BE2C (cell line): ENCODE data around the gene AGPAT2. TPM values are rescaled to one million over a fixed set of nuclear protein-coding genes. Genes with fewer than 3 reads are reported as not detected.

Experiments used
- DNase-seq: peaks from one replicate; pipeline ENCODE4 v3.0.0-alpha.2; 2020
- H3K27me3 ChIP-seq: fragments of 250-450 bp; sonication (Bioruptor Pico); 2 replicates; pipeline ENCODE4 v1.5.1; 2020; ENCODE audit warnings: mild to moderate bottlenecking
- H3K36me3 ChIP-seq: fragments of 250-450 bp; sonication (Bioruptor Pico); 2 replicates; pipeline ENCODE4 v1.5.1; 2020; ENCODE audit warnings: mild to moderate bottlenecking
- H3K4me1 ChIP-seq: fragments of 250-450 bp; sonication (Bioruptor Pico); 2 replicates; pipeline ENCODE4 v1.5.1; 2020
- H3K4me3 ChIP-seq: 2 replicates; pipeline ENCODE4 v1.5.1; 2011; ENCODE audit warnings: low read depth, low read length
- H3K9me3 ChIP-seq: fragments of 250-450 bp; sonication (Bioruptor Pico); 2 replicates; pipeline ENCODE4 v1.5.1; 2020
- polyA plus RNA-seq: library from polyadenylated mRNA; unstranded; fragments of >200 nt; gene quantifications from one replicate; pipeline ENCODE4 v1.2.1, GENCODE V29; 2012; ENCODE audit warnings: low read depth, missing spikeins; ENCODE audit not compliant: insufficient read length, insufficient read depth
- TF ChIP-seq, protein P1 (sequence below): IDR thresholded peaks from 2 replicates; pipeline ENCODE4 v1.5.1; 2012; ENCODE audit warnings: mild to moderate bottlenecking, low read depth, low read length

Gene AGPAT2
- 82.5 TPM for polyA plus RNA-seq

DNA sequence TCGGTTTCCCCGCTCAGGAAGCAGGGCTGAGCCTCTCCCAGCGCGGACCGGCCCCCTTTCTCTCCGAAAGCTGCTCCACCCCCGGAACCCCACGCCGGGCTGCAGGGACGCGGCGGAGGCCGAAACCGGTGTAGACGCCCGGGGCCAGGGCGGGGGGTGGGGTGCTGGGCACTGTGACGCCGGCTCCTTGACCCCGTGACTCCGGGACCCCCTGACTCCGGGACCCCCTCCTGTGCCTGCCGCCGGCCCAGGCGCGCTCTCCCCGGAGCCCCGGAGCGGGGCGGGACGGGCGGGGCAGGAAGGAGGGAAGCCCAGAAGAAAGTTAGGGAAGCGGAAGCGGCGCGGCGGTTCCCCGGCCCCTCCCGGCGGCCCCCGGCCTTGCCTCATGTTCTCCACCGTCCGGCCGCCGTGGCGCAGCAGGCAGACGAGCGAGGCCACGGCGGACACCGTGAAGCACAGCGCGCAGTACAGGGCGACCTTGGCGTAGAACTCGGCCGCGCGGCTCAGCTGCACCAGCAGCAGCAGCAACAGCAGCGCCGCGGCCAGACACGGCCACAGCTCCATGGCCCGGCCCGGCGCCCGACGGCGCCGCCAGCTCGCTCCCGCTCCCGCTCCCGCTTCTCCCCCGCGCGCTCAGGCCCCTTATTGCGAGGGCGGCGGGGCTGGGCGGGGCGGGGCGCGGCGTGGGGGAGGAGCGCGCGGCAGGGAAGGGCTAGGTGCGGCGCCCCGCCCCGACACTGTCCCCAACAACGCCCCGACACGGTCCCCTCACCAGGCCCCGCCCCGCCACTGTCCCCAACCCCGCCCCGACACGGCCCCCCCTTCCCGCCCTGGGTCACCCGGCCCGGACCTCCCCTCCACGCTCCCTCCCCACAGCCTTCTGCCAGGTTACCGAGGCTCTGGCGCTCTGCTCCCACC is at the start of gene AGPAT2:
AGPAT2 (minus strand) TSS at position 664 of the 918 bp plus-strand sequence; CDS start at position 564, 100 bp downstream.
- Histone ChIP-seq H3K9me3 (no peaks in the 10 kb centered on the region), H3K27me3 (no peaks in the 10 kb centered on the region), H3K4me1 (peaks cover 6% of the 10 kb centered on the region), H3K36me3 (no peaks in the 10 kb centered on the region), H3K4me3 (peak within 1 kb of the TSS; percentile 63)
- TF ChIP-seq, protein P1, sequence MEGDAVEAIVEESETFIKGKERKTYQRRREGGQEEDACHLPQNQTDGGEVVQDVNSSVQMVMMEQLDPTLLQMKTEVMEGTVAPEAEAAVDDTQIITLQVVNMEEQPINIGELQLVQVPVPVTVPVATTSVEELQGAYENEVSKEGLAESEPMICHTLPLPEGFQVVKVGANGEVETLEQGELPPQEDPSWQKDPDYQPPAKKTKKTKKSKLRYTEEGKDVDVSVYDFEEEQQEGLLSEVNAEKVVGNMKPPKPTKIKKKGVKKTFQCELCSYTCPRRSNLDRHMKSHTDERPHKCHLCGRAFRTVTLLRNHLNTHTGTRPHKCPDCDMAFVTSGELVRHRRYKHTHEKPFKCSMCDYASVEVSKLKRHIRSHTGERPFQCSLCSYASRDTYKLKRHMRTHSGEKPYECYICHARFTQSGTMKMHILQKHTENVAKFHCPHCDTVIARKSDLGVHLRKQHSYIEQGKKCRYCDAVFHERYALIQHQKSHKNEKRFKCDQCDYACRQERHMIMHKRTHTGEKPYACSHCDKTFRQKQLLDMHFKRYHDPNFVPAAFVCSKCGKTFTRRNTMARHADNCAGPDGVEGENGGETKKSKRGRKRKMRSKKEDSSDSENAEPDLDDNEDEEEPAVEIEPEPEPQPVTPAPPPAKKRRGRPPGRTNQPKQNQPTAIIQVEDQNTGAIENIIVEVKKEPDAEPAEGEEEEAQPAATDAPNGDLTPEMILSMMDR = no peak
- peak; percentile 84 for DNase-seq

DNA sequence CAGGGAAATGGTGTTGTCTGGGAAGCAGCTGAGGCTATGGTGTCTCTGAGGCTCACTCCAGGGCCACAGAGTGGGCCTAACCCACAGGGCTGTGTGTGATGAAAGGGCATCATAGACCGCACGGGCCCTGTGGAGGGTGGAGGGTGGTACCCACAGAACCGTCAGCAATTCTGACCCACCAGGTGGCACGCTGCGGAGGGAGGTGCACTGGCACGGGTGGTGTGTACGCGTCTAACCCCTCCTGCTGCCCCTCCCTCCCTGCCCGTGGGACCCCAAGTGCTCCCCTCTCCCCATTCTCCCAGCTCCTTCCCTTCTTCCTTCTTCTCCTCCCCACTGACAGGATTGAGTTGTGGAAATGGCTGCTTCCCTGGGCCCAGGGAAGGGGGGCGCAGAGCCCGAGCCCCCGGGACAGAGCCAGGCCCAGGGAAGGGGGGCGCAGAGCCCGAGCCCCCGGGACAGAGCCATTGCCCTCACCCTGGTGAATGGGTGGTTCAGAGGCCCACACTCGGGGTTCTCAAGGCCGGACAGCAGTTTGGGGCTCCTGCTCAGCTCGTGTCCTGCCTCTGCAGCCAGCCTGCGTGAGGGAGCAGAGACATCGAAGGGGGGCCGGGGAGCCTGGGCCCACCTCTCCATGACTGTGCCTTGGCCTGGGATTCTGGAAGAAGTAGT is 48.7 kb upstream of the AGPAT2 start:
- TF ChIP-seq, protein P1 = no peak
- Histone ChIP-seq H3K4me1 (peaks cover 2% of the 10 kb centered on the region; the same call in 1 of the 2 replicates), H3K27me3 (no peaks in the 10 kb centered on the region), H3K4me3 (no peak overlapping the region), H3K9me3 (no peaks in the 10 kb centered on the region), H3K36me3 (no peaks in the 10 kb centered on the region)
- DNase-seq = no peak

DNA sequence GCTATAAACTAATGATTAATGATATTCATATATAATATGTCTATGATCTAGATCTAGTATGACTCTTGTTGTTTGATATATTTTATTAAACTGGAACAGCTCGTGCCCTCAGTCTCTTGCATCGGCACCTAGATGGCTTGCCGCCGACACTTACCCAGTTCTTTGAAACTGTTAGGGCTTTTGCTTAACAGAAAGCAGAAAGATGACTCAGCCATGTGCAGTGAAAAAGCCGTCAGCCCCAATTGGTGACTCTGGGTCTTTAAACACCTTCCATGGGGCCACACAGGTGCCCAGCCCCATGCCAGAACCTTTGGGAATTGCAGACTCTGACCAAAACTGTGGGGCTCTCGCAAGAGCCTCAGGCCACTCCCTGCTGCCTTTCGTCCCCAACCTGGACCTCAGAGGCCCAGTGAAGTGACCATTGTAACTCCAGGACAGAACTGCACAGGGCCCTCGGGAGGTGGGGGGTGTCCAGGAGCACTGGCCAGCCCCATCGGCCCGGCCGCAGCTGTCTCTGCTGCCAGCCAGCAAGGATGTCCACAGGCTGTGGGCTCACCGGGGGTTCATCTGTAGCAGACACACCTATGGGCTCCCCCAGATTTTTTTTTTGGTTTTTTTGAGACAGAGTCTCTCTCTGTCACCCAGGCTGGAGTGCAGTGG is 47.7 kb upstream of the AGPAT2 start:
- Histone ChIP-seq H3K27me3 (no peaks in the 10 kb centered on the region), H3K9me3 (no peaks in the 10 kb centered on the region), H3K4me3 (no peak overlapping the region), H3K4me1 (no peaks in the 10 kb centered on the region), H3K36me3 (no peaks in the 10 kb centered on the region)
- DNase-seq = no peak
- TF ChIP-seq, protein P1 = no peak

DNA sequence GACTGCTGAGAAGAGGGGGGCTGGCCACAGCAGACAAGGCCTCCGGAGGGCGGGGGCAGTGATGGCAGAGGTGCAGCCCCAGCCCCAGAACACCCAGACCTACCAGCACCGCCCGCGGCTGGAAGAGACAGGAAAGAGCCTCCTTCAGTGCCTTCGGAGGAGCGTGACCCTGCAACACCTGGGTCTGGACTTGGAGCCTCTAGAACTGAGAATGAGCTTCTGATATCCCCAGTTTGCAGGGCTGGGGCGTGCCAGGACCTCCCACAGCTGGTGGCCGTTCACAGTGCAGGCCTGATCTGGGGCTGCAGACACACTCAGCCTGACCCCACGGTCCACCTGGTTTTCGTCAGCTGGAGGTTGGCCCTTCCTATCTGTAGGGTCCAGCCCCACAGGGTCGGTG is 46.4 kb upstream of the AGPAT2 start:
- Histone ChIP-seq H3K9me3 (no peaks in the 10 kb centered on the region; the same call in 1 of the 2 replicates), H3K4me3 (no peak overlapping the region), H3K4me1 (no peaks in the 10 kb centered on the region), H3K27me3 (no peaks in the 10 kb centered on the region), H3K36me3 (no peaks in the 10 kb centered on the region; the same call in 1 of the 2 replicates)
- TF ChIP-seq, protein P1 = no peak
- DNase-seq = no peak

DNA sequence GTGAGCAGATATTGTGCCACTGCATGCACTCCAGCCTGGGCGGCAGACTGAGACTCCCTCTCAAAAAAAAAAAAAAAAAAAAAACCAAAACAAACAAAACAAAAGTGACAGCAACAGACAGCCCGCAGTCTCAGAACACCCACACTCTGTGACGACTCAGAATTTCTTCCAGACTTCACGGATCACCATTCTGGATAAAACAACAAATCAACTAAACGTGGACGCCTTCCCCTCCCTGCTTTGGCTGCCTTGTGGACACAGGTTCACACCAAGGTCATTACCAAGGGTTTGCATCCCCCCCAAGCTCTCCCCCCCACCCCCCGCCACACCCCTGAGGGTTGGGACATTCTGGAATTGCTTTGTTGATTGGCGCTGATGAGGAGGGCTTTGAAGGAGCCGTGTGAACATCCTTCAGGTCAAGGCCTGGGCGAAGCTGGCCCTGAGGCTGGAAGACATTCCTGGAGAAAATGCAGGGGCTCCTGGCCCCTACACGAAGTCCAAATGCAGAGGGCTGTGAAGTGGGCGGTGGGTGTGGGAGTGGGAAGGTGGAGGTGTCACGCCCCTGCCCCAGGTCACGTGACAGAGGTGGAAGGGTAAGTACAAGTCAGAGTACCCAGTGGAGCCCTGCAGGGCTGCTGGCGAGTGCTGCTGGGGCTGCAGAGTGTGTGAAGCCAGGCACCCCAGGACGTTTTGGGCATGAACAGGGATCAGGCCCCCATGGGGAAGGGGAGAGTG is 45.4 kb upstream of the AGPAT2 start:
- H3K9me3 ChIP-seq = no peaks in the 10 kb centered on the region; the same call in 1 of the 2 replicates
- H3K4me3 ChIP-seq = no peak overlapping the region
- TF ChIP-seq, protein P1 = no peak
- no peaks in the 10 kb centered on the region for H3K4me1 ChIP-seq
- peaks cover 2% of the 10 kb centered on the region for H3K36me3 ChIP-seq
- DNase-seq = no peak
- no peaks in the 10 kb centered on the region for H3K27me3 ChIP-seq
